Activated CD4-positive, alpha-beta memory T cell treated with anti-CD3 and anti-CD28 coated beads, Interleukin-2, amount 10 ng/mL, durations not matched to agents 7 days and 5 days (primary cell): ENCODE data around the gene CLEC4A. TPM values are rescaled to one million over a fixed set of nuclear protein-coding genes. Genes with fewer than 3 reads are reported as not detected.
"Not testable (repeated sequence)": the region's sequence is repeated elsewhere in the genome, so short reads cannot be mapped to it uniquely, and the experiment has no call there.

Experiments used
- CTCF ChIA-PET: fragments of 350-600 bp; sonication (Branson Sonifier 250); formaldehyde crosslinking; loops from one replicate; lab custom pipeline; 2021; ENCODE audit warnings: antibody characterized with exemption, inconsistent platforms; lab: Charles Lee
- POLR2A ChIA-PET: fragments of 350-600 bp; sonication (Branson Sonifier 250); formaldehyde crosslinking; loops from one replicate; lab custom pipeline; 2021; ENCODE audit warnings: antibody characterized with exemption; lab: Charles Lee
- DNase-seq: peaks from one replicate; pipeline ENCODE4 v3.0.0-alpha.2; 2020
- H3K27ac Mint-ChIP-seq: one replicate; pipeline ENCODE4 v1.8.0; 2021; ENCODE audit warnings: mild to moderate bottlenecking, mixed read lengths
- H3K27me3 Mint-ChIP-seq: one replicate; pipeline ENCODE4 v1.8.0; 2021; ENCODE audit warnings: mixed read lengths
- H3K36me3 Mint-ChIP-seq: one replicate; pipeline ENCODE4 v1.8.0; 2021; ENCODE audit warnings: low read depth, mixed read lengths
- H3K4me1 Mint-ChIP-seq: one replicate; pipeline ENCODE4 v1.8.0; 2021; ENCODE audit warnings: mixed read lengths
- H3K4me3 Mint-ChIP-seq: one replicate; pipeline ENCODE4 v1.8.0; 2021; ENCODE audit warnings: mild to moderate bottlenecking, mixed read lengths
- H3K9me3 Mint-ChIP-seq: one replicate; pipeline ENCODE4 v1.8.0; 2021; ENCODE audit warnings: mixed read lengths
- total RNA-seq, 2 experiments: library from RNA; stranded (reverse); gene quantifications; one replicate each; pipeline ENCODE4 v1.2.3, GENCODE V29; 2021

Gene CLEC4A
- total RNA-seq, 2 experiments from 2014 or later = 0.50 to 1.7 TPM

DNA sequence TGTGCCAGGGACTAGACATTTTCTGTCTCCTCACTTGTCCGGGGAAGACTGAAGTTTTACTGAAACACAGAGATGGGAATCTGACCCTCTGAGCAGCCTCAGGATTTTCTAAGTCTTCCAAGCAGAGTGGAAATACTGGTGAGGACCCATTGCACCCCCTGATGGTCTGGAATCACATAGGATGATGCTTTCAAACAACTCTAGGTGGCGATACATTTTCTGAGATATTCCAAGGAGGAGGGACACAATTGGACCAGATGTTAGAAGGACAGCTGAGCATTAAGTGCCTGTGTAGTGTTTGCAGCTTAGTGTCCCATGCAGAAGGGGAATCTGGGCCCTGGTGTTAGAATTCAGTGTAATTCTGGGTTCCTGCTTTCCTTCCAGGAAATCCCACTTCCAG is 64.7 kb downstream of the CLEC4A start:
- H3K36me3 Mint-ChIP-seq, CTCF ChIA-PET, H3K27me3 Mint-ChIP-seq, POLR2A ChIA-PET, DNase-seq, H3K9me3 Mint-ChIP-seq, H3K27ac Mint-ChIP-seq, H3K4me3 Mint-ChIP-seq, H3K4me1 Mint-ChIP-seq: not testable (repeated sequence)

Other genes with a start within 250 kb of the CLEC4A start
- gene SLC2A3, start 187.4 kb upstream of the CLEC4A start, total RNA-seq = 100 to 1,000 TPM; 659 to 664 TPM
- 10 to 100 TPM; 19.6 to 20.4 TPM for gene FOXJ2, start 90.9 kb upstream of the CLEC4A start, total RNA-seq
- gene C3AR1, start 57.3 kb upstream of the CLEC4A start, total RNA-seq = 10 to 100 TPM; 11.4 to 12.2 TPM
- gene NECAP1, start 41.3 kb upstream of the CLEC4A start, total RNA-seq = 10 to 100 TPM; 38.4 to 42.9 TPM
- not detected for gene ZNF705A, start 33.4 kb downstream of the CLEC4A start, total RNA-seq
- gene FAM90A1, start 104.0 kb downstream of the CLEC4A start, total RNA-seq = under 1 TPM; 0.20 TPM